ENCODE measurements around the gene FAM90A26.
"Not testable (repeated sequence)": the region's sequence is repeated elsewhere in the genome, so short reads cannot be mapped to it uniquely, and the experiment has no call there.

- not testable (repeated sequence) for TF ChIP-seq CTCF (IDR thresholded peaks at IDR 0.05 in 4 of 5, conservative IDR thresholded peaks at IDR 0.05 in 1 of 5); POLR2A (IDR thresholded peaks at IDR 0.05)
These were observed 21.4 kb upstream of the FAM90A26 start for GRCh38 chr4:9148611-9149409.

Data from gastrocnemius medialis (tissue), 4 donors.